ENCODE measurements around the gene ACTN3. TPM values are rescaled to one million over a fixed set of nuclear protein-coding genes. Genes with fewer than 3 reads are reported as not detected.

Gene ACTN3
- total and polyA plus RNA-seq, 5 experiments from 2014 or later = 0.08 to 0.27 TPM; not detected in 3

DNA sequence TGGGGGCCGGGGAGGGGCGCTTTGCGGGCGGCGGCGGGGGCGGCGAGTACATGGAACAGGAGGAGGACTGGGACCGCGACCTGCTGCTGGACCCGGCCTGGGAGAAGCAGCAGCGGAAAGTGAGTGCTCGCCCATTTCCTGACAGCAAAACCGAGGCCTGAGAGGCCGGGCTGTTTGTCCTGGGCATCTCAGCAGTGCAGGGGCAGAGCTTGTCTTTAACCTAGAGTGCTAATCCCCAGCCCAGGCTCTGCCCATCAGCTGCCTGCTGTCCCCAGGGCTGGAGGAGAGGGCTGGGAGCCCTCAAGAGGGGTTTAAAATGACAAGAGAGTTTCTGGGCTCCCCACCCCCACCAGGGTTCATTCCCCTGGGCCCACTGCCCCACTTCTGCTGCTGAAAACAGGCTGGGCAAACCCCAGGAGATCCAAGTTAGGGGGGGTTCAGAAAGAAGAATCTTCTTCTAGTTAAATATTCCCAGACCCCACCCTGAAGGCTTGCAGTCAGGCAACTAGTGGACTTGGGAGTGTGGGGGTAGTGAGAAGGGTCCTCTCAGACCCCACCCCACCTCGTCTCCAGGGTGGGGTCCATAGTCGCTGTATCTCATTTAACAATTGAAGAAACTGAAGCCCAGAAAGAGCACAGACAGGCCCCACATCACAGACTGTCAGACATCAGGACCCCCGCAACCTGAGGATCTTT is 411 bp downstream of the ACTN3 start:
- POLR2A ChIA-PET = interaction anchor here (1.2 to 3.7 kb wide), 11 partner anchors 12 to 131 kb away, joined by 4 to 41 read pairs (median 10); partner anchors contain the start of genes BBS1, CTSF, DPP3 and RBM14
- peaks cover 30 to 36% (median 31%) of the 10 kb centered on the region in 4 donors for H3K4me1 Mint-ChIP-seq
- no peaks in the 10 kb centered on the region for H3K9me3 Mint-ChIP-seq
- no peak for DNase-seq
- no peak for ATAC-seq
- no peaks in the 10 kb centered on the region for H3K27me3 Mint-ChIP-seq
- peak overlapping the region; percentile 81 to 91 (median 86) for H3K4me3 Mint-ChIP-seq
- peaks cover 0 to 12% (median 0%) of the 10 kb centered on the region in 3 donors for H3K36me3 Mint-ChIP-seq
- H3K27ac Mint-ChIP-seq = peak overlapping the region in 5 of 10 donors; percentile 20 to 96 (median 88)

DNA sequence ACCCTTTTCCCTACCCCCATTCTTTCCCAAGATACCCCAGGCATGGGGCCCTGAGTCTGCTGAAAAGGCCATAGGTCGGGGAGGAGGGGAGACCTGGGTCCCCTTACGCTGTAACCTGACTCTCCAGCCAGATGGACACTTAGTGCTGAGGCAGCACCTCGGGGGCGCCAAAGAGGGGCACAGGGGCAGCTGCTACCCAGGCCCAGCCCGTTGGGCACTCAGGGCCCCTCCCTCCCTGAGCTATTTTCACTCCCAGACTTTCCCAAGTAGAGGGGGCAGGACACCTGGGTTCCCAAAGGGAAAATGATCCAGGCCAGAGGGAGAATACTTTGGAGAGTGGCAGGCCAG is 933 bp downstream of the ACTN3 start:
- Mint-ChIP-seq H3K36me3 (peaks cover 0 to 6% (median 0%) of the 10 kb centered on the region in 3 donors), H3K9me3 (no peaks in the 10 kb centered on the region), H3K4me3 (peak overlapping the region in 4 of 10 donors; percentile 22 to 88 (median 36)), H3K27me3 (no peaks in the 10 kb centered on the region), H3K27ac (peak overlapping the region in 1 of 10 donors; percentile 15), H3K4me1 (peaks cover 24 to 31% (median 28%) of the 10 kb centered on the region in 4 donors)
- ATAC-seq (no peak), DNase-seq (no peak)
- POLR2A ChIA-PET = interaction anchor here (2.9 kb wide), 1 partner anchor 16 kb away, joined by 10 read pairs; no protein-coding TSS in a partner anchor

- ATAC-seq = no peak
- no peaks in the 10 kb centered on the region for H3K9me3 Mint-ChIP-seq
- no peaks in the 10 kb centered on the region for H3K27me3 Mint-ChIP-seq
- H3K36me3 Mint-ChIP-seq = peaks cover 0 to 3% (median 0%) of the 10 kb centered on the region in 3 donors
- POLR2A ChIA-PET = no interaction called here
- no peak for DNase-seq
- peaks cover 21 to 28% (median 24%) of the 10 kb centered on the region in 4 donors for H3K4me1 Mint-ChIP-seq
- peak overlapping the region in 1 of 10 donors; percentile 15 for H3K27ac Mint-ChIP-seq
- peak overlapping the region in 7 of 10 donors; percentile 11 to 62 (median 25) for H3K4me3 Mint-ChIP-seq
Observed at GRCh38 chr11:66548041-66548440, 1.3 kb downstream of the ACTN3 start.

GRCh38 chr11:66548774-66549630 is 2.3 kb downstream of the ACTN3 start:
- ATAC-seq (no peak), DNase-seq (no peak)
- Mint-ChIP-seq H3K36me3 (no peaks in the 10 kb centered on the region), H3K9me3 (no peaks in the 10 kb centered on the region), H3K27me3 (no peaks in the 10 kb centered on the region), H3K4me3 (peak overlapping the region in 4 of 10 donors; percentile 17 to 68 (median 64)), H3K27ac (peak overlapping the region in 2 of 10 donors; percentile 6 to 10), H3K4me1 (peaks cover 13 to 18% (median 16%) of the 10 kb centered on the region in 4 donors)
- POLR2A ChIA-PET = interaction anchor here (0.6 to 0.7 kb wide), 2 partner anchors 45 to 77 kb away, joined by 3 to 4 read pairs; no protein-coding TSS in a partner anchor

GRCh38 chr11:66549696-66550095 is 3.0 kb downstream of the ACTN3 start:
- POLR2A ChIA-PET = interaction anchor here (0.6 to 1.2 kb wide), 4 partner anchors 19 to 1329 kb away, joined by 3 to 6 read pairs (median 4); partner anchors contain the start of gene CTSF
- DNase-seq (no peak), ATAC-seq (no peak)
- Mint-ChIP-seq H3K36me3 (no peaks in the 10 kb centered on the region), H3K27ac (peak overlapping the region in 1 of 10 donors; percentile 53), H3K27me3 (no peaks in the 10 kb centered on the region), H3K4me1 (peaks cover 7 to 12% (median 11%) of the 10 kb centered on the region in 4 donors), H3K4me3 (no peak overlapping the region), H3K9me3 (no peaks in the 10 kb centered on the region)

DNA sequence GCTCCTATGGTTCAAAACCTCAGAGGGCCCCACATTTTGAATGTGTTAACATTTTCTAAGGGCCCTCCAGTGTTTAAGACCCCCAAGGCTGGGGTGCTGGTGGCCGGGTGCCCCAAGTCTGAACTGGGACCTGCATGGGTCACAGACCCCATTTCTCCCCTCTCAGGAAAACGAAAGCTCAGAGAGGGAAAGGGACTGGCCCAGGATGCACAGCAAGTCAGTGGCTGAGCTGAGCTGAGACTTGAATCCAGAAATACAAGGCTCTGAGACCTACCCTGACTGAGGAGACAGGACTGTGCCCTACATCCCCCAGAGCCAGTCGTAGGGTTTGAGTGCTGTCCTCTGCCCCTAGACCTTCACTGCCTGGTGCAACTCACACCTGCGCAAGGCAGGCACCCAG is 4.2 kb downstream of the ACTN3 start:
- Mint-ChIP-seq H3K36me3 (no peaks in the 10 kb centered on the region), H3K27ac (peak overlapping the region in 1 of 10 donors; percentile 27)

DNA sequence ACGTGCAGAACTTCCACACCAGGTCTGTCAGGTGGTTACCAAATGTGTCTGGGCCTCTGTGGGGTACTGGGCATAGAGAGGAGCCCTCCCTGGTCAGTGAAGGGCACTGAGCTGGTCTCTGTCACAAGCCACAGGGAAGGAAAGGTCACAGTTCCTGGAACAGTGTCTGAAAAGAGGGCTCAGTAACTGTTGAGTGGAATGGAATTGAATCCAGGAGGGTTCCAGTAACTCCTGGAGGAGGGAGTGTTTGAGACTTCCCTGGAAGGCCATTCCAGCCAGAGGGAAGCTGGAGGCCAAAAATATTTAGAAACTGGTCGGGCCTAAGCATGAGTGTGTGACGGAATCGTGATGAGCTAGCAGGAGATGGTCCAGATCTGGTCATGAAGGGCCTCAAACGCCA is 7.9 kb downstream of the ACTN3 start:
- Mint-ChIP-seq H3K4me1 (peaks cover 0 to 6% (median 2%) of the 10 kb centered on the region in 4 donors), H3K36me3 (peaks cover 0 to 2% (median 0%) of the 10 kb centered on the region in 3 donors), H3K9me3 (no peaks in the 10 kb centered on the region), H3K27ac (peak overlapping the region in 1 of 10 donors; percentile 11), H3K4me3 (no peak overlapping the region), H3K27me3 (peaks cover 0 to 21% (median 8%) of the 10 kb centered on the region in 5 donors)
- DNase-seq = no peak
- no peak for ATAC-seq
- POLR2A ChIA-PET = interaction anchor here (1.0 kb wide), 1 partner anchor 9 kb away, joined by 3 read pairs; the partner anchor contains the start of gene ZDHHC24

More for the DNA sequence above, 4.2 kb downstream of the ACTN3 start:
- H3K27me3 Mint-ChIP-seq = peaks cover 0 to 7% (median 0%) of the 10 kb centered on the region in 5 donors
- ATAC-seq (no peak), DNase-seq (no peak)
- H3K4me1 Mint-ChIP-seq = peaks cover 0 to 7% (median 6%) of the 10 kb centered on the region in 4 donors
- POLR2A ChIA-PET = interaction anchor here (0.6 to 1.2 kb wide), 2 partner anchors 9 to 18 kb away, joined by 3 read pairs; partner anchors contain the start of gene CTSF
- H3K4me3 Mint-ChIP-seq = no peak overlapping the region
- H3K9me3 Mint-ChIP-seq = no peaks in the 10 kb centered on the region

DNA sequence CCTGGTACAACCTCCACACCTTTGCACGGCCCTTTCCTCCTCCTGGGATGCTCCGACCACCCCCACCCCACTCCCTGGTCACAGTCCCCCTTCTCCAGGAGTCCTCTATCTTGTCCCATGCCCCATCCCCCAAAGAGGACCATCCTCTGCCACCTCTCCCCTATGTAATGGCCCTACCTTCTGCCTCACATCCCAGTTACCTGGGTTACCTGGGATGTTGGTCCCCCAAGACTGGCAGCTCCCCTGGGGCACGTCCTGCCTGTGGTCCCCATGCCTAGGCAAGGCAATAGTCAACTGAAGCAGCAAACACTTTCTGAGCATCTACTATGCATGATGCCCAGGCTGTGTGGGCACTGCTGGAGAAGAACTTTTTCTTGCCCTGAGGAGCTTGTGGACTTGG is 8.7 kb downstream of the ACTN3 start:
- DNase-seq (no peak), ATAC-seq (no peak)
- no peak overlapping the region for H3K4me3 Mint-ChIP-seq
- H3K9me3 Mint-ChIP-seq = no peaks in the 10 kb centered on the region
- no peak overlapping the region for H3K27ac Mint-ChIP-seq
- peaks cover 0 to 21% (median 8%) of the 10 kb centered on the region in 5 donors for H3K27me3 Mint-ChIP-seq
- peaks cover 0 to 2% (median 0%) of the 10 kb centered on the region in 3 donors for H3K36me3 Mint-ChIP-seq
- H3K4me1 Mint-ChIP-seq = peaks cover 0 to 7% (median 2%) of the 10 kb centered on the region in 4 donors
- POLR2A ChIA-PET = interaction anchor here (1.0 kb wide), 1 partner anchor 10 kb away, joined by 3 read pairs; the partner anchor contains the start of gene ZDHHC24

- Mint-ChIP-seq H3K27ac (peak overlapping the region in 1 of 10 donors; percentile 59), H3K36me3 (peaks cover 0 to 2% (median 0%) of the 10 kb centered on the region in 3 donors), H3K4me1 (peaks cover 0 to 8% (median 2%) of the 10 kb centered on the region in 4 donors), H3K9me3 (no peaks in the 10 kb centered on the region), H3K27me3 (peaks cover 0 to 21% (median 8%) of the 10 kb centered on the region in 5 donors), H3K4me3 (no peak overlapping the region)
- POLR2A ChIA-PET = no interaction called here
- no peak for DNase-seq
- ATAC-seq = no peak
Observed at GRCh38 chr11:66556086-66556485, 9.4 kb downstream of the ACTN3 start.

DNA sequence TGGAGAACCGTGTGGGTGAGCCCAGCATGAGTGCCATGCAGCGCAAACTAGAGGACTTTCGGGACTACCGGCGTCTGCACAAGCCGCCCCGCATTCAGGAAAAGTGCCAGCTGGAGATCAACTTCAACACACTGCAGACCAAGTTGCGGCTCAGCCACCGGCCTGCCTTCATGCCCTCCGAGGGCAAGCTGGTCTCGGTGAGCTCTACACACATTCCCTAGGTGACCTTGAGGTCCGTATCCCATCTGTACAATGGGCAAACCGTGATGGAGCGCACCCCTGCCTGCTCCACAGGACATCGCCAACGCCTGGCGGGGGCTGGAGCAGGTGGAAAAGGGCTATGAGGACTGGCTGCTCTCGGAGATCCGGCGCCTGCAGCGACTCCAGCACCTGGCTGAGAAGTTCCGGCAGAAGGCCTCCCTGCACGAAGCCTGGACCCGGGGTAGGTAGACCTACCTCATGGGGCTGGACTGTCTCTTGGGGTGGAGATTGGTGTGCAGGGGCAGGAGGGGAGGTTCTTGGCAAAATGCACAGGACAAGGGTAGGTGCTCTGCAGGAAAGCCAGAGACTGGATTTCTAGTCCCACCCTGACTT is 11.1 kb downstream of the ACTN3 start:
- ATAC-seq (no peak), DNase-seq (no peak)
- H3K4me3 Mint-ChIP-seq = peak overlapping the region in 1 of 10 donors; percentile 14
- H3K27me3 Mint-ChIP-seq = peaks cover 0 to 21% (median 8%) of the 10 kb centered on the region in 5 donors
- H3K9me3 Mint-ChIP-seq = no peaks in the 10 kb centered on the region
- POLR2A ChIA-PET = interaction anchor here (1.2 kb wide), 1 partner anchor 12 kb away, joined by 4 read pairs; the partner anchor contains the start of gene ZDHHC24
- H3K36me3 Mint-ChIP-seq = peaks cover 0 to 2% (median 0%) of the 10 kb centered on the region in 3 donors
- peaks cover 0 to 8% (median 2%) of the 10 kb centered on the region in 4 donors for H3K4me1 Mint-ChIP-seq
- no peak overlapping the region for H3K27ac Mint-ChIP-seq

- Mint-ChIP-seq H3K27ac (no peak overlapping the region), H3K4me3 (peak overlapping the region in 7 of 10 donors; percentile 2 to 54 (median 34)), H3K9me3 (no peaks in the 10 kb centered on the region), H3K36me3 (peaks cover 0 to 2% (median under 1%) of the 10 kb centered on the region in 3 donors), H3K4me1 (peaks cover 0 to 8% (median 2%) of the 10 kb centered on the region in 4 donors), H3K27me3 (peaks cover 0 to 21% (median 8%) of the 10 kb centered on the region in 5 donors)
- DNase-seq (peak in 6 of 10 donors; percentile 18 to 49 (median 31)), ATAC-seq (peak; percentile 82 to 93)
- POLR2A ChIA-PET = interaction anchor here (0.6 to 1.8 kb wide), 5 partner anchors 9 to 834 kb away, joined by 3 to 6 read pairs (median 4); partner anchors contain the start of genes ACTN3, CTSF and ZDHHC24
Observed at GRCh38 chr11:66559142-66559865, 12.6 kb downstream of the ACTN3 start.

Measured in naive thymus-derived CD8-positive, alpha-beta T cell (primary cell).